WERI-Rb-1 (cell line): ENCODE results near the gene PDE4B.

Experiments used
- DNase-seq: peaks from one replicate; pipeline ENCODE4 v3.0.0-alpha.2; 2020
- H3K27ac ChIP-seq: fragments of 250-450 bp; sonication (Bioruptor Pico); 2 replicates; pipeline ENCODE4 v1.5.1; 2020; ENCODE audit warnings: mild to moderate bottlenecking, moderate library complexity
- H3K27me3 ChIP-seq: fragments of 250-450 bp; sonication (Bioruptor Pico); 2 replicates; pipeline ENCODE4 v1.5.1; 2021; ENCODE audit warnings: mild to moderate bottlenecking, low read depth, moderate library complexity; ENCODE audit not compliant: insufficient read depth, severe bottlenecking
- H3K36me3 ChIP-seq: fragments of 250-450 bp; sonication (Bioruptor Pico); 2 replicates; pipeline ENCODE4 v1.5.1; 2020; ENCODE audit warnings: mild to moderate bottlenecking, moderate library complexity
- H3K4me3 ChIP-seq: 2 replicates; pipeline ENCODE4 v1.5.1; 2011; ENCODE audit warnings: low read depth, mild to moderate bottlenecking, control low read depth, low read length
- H3K9me3 ChIP-seq: fragments of 250-450 bp; sonication (Bioruptor Pico); 2 replicates; pipeline ENCODE4 v1.5.1; 2021; ENCODE audit warnings: mild to moderate bottlenecking, moderate library complexity; ENCODE audit not compliant: severe bottlenecking
- TF ChIP-seq, protein P1 (sequence below): IDR thresholded peaks from 2 replicates; pipeline ENCODE4 v1.5.1; 2011; ENCODE audit warnings: low read depth, mild to moderate bottlenecking, control low read depth, inconsistent platforms, low read length

Gene PDE4B

DNA sequence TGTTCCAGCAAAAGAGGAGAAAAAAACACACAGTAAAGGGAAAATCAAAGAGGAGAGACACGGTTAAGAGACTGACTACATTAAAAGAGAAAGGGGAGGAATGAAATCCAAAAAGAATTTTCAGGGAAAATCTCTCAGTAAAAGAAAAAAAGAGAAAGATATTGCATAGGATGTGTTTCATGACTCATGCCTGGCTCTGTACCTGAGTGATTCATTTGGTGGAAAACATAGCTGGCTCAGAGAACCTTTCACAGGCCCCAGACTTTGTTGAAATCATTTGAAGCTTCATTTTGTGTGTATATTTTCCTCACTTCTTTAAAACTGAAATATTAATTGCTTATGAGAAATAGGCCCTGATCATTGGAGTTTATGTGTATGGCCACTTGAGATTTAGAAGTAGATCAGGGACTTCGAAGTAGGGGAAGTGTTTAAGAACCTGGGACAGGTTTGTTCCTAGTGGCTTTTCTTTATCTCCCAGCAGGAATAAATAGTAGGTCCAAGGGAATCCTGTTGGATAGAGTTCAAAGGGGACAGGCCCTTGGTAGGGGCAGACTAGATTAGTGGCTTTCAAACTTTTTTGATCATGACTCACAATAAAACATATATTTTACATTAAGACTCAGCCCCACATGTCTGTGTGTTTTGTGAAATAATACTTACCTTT, 502.1 kb downstream of the PDE4B start:
- H3K4me3 ChIP-seq: no peak overlapping the region
- TF ChIP-seq, protein P1, sequence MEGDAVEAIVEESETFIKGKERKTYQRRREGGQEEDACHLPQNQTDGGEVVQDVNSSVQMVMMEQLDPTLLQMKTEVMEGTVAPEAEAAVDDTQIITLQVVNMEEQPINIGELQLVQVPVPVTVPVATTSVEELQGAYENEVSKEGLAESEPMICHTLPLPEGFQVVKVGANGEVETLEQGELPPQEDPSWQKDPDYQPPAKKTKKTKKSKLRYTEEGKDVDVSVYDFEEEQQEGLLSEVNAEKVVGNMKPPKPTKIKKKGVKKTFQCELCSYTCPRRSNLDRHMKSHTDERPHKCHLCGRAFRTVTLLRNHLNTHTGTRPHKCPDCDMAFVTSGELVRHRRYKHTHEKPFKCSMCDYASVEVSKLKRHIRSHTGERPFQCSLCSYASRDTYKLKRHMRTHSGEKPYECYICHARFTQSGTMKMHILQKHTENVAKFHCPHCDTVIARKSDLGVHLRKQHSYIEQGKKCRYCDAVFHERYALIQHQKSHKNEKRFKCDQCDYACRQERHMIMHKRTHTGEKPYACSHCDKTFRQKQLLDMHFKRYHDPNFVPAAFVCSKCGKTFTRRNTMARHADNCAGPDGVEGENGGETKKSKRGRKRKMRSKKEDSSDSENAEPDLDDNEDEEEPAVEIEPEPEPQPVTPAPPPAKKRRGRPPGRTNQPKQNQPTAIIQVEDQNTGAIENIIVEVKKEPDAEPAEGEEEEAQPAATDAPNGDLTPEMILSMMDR: no peak

GRCh38 chr1:66295803-66296202, 503.1 kb downstream of the PDE4B start:
- Histone ChIP-seq H3K27me3 (no peaks in the 10 kb centered on the region), H3K9me3 (no peaks in the 10 kb centered on the region), H3K4me3 (no peak overlapping the region), H3K27ac (no peak overlapping the region), H3K36me3 (no peaks in the 10 kb centered on the region)
- TF ChIP-seq, protein P1: no peak
- DNase-seq: no peak

More for the DNA sequence above, 502.1 kb downstream of the PDE4B start:
- H3K9me3 ChIP-seq: no peaks in the 10 kb centered on the region
- no peak overlapping the region for H3K27ac ChIP-seq
- no peaks in the 10 kb centered on the region for H3K36me3 ChIP-seq
- DNase-seq: no peak
- H3K27me3 ChIP-seq: no peaks in the 10 kb centered on the region

DNA sequence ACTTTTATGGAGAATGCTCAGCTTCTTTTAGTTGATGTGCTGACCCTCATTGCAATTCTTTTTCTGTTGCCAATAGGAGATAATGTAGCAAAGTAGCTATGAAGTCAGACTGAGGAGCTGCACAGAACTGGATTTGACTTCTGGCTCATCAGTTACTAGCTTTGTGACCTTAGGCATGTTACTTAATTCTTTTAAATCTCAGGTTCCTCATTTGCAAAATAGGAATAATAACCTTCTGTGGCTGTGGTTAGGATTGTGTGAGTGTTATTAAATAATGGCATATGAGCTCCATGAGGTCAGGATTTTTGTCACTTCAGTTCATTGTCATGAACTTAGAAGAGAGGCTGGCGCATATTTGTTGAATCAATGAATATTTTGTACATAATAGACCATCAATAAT, 503.7 kb downstream of the PDE4B start:
- no peak for DNase-seq
- Histone ChIP-seq H3K4me3 (no peak overlapping the region), H3K27me3 (no peaks in the 10 kb centered on the region), H3K9me3 (no peaks in the 10 kb centered on the region), H3K27ac (no peak overlapping the region), H3K36me3 (no peaks in the 10 kb centered on the region)
- TF ChIP-seq, protein P1: no peak

- H3K9me3 ChIP-seq: no peaks in the 10 kb centered on the region
- H3K27ac ChIP-seq: no peak overlapping the region
- no peaks in the 10 kb centered on the region for H3K27me3 ChIP-seq
- DNase-seq: no peak
- H3K36me3 ChIP-seq: no peaks in the 10 kb centered on the region
- TF ChIP-seq, protein P1: no peak
- H3K4me3 ChIP-seq: no peak overlapping the region
These were observed 504.3 kb downstream of the PDE4B start for GRCh38 chr1:66296951-66297350.

GRCh38 chr1:66298464-66298863, 505.8 kb downstream of the PDE4B start:
- Histone ChIP-seq H3K27ac (no peak overlapping the region), H3K36me3 (no peaks in the 10 kb centered on the region), H3K9me3 (no peaks in the 10 kb centered on the region), H3K27me3 (no peaks in the 10 kb centered on the region), H3K4me3 (no peak overlapping the region)
- no peak for DNase-seq
- TF ChIP-seq, protein P1: no peak
